8988T (cell line): ENCODE measurements around the gene CCDC40.
"Not testable (repeated sequence)": the region's sequence is repeated elsewhere in the genome, so short reads cannot be mapped to it uniquely, and the experiment has no call there.

Experiments
- DNase-seq: peaks from one replicate; pipeline ENCODE4 v3.0.0; 2011

Gene CCDC40, protein sequence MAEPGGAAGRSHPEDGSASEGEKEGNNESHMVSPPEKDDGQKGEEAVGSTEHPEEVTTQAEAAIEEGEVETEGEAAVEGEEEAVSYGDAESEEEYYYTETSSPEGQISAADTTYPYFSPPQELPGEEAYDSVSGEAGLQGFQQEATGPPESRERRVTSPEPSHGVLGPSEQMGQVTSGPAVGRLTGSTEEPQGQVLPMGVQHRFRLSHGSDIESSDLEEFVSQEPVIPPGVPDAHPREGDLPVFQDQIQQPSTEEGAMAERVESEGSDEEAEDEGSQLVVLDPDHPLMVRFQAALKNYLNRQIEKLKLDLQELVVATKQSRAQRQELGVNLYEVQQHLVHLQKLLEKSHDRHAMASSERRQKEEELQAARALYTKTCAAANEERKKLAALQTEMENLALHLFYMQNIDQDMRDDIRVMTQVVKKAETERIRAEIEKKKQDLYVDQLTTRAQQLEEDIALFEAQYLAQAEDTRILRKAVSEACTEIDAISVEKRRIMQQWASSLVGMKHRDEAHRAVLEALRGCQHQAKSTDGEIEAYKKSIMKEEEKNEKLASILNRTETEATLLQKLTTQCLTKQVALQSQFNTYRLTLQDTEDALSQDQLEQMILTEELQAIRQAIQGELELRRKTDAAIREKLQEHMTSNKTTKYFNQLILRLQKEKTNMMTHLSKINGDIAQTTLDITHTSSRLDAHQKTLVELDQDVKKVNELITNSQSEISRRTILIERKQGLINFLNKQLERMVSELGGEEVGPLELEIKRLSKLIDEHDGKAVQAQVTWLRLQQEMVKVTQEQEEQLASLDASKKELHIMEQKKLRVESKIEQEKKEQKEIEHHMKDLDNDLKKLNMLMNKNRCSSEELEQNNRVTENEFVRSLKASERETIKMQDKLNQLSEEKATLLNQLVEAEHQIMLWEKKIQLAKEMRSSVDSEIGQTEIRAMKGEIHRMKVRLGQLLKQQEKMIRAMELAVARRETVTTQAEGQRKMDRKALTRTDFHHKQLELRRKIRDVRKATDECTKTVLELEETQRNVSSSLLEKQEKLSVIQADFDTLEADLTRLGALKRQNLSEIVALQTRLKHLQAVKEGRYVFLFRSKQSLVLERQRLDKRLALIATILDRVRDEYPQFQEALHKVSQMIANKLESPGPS

DNA sequence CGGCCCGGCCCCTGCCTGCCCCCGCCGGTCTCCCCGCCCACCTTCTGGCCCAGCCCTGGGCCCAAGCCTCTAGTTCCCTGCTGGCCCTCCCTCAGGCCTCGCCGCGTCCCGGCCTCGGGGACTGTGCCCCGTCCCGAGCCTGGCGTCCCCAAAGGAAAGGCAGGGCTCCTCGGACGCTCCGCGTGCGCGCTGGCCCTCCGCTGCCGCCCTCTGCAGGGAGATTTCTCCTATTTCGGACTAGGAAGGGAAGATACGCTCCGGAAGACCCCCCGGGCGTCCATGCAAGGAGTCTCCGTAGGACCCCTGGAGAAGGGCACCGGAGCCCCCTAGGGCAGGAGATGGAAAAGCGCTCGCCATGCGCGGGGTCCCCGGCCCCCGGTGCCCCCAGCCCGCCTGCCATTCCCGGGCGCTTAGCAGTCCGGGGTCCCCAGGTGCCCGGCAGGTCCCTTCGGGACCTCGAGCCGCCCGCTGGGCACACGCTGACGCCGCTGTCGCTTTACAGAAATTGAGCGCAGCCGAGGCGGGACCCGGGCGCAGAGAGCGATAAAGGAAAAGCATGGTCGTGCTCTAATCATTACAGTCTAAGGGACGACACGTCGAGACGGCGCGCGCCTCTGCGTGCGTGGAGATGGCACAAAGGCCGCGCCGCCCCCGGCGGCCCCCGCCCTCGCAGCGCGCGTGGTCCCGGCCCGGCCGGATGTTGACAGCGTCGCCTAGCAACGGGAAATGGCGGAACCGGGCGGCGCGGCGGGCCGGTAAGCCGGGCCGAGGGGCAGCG is at the start of gene CCDC40:
Gene CCDC40 (plus strand): TSS at position 706 of the 778 bp plus-strand sequence. CDS start 21 bp downstream, at position 727.
- peak; percentile 81 for DNase-seq

DNA sequence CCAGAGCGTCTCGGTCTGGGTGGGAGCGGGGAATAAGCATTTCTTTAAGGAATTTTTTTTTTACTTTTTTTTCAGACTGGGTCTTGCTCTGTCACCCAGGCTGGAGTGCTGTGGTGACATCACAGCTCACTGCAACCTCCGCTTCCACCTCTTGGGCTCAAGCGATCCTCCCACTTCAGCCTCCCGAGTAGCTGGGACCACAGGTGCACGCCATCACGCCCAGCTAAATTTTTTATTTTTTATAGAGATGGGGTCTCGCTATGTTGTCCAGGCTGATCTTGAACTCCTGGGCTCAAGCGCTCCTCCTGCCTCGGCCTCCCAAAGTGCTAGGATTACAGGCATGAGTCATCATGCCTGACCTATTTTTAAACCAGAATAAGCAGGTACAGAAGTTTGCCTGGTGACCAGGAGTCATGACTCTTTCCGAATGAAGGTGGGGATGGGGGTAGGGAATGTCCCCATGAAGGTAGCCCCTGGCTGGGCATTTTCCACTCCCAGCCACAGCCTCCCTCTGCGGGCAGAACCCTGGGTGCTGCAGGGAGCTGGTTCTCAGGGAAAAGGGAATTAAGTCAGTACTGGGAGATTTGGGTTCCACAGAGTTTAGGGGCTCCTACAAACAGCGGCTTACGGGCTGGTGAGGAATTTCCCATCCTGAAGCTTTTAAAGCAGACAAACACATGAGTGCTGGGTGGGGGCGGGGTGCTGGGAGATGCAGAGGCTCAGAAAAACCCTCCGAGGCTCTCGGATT is 49.1 kb upstream of the CCDC40 start:
- DNase-seq: no peak

DNA sequence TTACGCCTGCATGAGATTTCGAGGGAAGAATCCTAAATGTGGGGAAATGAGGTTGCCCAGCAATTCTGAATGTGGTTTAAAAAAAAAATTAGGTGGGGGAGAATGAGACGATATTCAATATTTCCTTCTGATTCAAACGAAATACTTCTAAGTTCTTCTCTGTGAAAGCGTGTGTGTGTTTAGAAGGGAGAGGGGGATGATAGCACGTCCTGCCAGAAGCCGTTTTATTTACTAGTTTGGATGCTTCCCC is 48.6 kb upstream of the CCDC40 start:
- DNase-seq: no peak

DNA sequence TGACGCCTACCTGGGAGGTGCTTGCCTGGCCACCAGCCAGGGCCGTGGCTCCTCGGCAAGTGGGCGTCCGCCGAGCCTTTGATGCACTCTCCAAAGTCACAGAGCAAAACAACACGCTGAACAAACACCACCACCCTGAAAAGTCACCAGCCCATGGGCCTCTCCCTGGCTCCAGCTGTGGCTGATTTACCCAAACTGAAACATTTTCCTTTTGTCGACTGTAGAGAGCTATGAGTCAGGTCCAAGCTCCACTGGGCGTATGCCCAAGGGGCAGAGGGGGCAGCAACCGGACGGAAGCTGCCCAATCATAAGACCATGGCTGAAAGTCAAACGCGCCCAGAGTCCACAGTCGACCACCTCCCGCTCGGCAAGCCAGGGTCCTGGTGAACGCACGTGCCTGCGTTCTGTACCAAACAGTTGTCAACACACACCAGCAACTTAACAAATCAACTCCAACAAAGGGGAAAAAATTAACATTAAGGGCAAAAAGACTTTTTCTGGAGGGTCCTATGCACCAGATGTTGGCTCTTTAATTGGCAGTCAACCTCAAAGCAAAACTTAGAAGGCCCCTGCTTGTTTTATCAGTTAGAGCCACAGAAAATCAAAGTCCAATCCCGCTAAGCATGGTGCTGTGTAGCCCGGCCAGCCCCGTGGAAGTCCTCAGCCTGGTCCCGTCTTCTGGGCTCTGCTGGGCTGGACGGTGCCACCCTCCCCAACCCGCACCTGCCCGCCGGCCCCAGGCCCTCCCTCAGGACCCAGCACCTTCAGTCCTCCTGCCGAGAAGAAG is 48.1 kb upstream of the CCDC40 start:
- DNase-seq: no peak

DNA sequence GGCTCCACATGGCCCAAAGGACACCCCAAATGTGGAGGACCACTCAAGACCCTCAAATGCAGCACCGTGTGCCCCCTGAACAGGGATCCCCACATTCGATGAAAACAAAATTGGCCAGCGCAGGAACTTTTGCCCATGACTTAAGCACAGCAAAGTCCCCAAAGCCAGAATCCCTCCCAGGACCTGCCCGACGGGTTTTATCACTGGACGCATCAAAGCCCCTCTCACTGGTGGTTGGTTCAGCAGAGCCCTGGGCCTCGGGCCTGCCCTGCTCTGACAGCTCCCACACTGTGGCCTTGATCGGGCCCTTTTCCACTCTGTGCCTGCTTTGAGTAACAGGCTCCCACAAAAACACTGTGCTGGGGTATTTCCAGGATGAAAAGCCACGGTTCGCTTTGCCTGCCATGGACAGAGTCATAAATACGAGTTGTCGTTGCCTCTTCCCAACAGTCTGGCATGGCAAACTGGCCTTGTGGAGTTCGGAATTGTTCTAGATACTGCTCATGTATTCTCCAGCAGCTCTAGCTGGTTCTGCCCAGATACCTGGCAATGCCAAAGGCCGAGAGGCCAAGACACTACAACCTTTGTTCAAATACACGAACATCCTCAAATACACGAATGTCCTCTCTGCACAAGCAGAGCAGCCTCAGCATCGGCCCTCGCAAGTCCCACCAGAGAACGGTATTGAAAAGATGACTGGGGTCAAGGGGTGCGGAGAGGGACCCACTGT is 47.2 kb upstream of the CCDC40 start:
- no peak for DNase-seq

DNA sequence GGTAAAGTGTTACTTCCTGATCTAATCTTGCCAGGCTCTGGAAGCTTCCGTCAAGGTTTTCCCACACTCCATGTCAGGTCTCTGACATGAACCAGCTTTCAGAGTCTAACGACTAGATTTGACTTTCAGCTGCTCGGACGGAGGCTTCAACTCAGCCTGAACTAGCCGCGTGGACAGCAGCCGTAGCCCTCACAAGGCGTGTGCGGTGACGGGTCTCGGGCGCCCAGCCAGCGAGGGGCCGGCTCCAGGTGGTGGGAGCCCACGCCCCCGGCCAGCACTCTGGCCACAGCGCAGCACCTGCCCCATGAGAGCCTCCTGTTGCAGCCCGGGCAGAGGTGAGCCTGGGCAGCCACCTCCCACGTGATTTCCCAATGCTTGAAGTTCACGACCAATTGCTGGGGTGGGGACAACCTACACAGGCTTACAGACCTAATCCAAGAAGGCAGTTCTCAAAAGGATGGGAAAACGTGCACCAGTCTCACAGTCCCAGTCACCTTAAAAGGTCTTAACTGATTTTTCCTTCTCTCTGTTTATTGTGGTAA is 46.3 kb upstream of the CCDC40 start:
- no peak for DNase-seq

DNA sequence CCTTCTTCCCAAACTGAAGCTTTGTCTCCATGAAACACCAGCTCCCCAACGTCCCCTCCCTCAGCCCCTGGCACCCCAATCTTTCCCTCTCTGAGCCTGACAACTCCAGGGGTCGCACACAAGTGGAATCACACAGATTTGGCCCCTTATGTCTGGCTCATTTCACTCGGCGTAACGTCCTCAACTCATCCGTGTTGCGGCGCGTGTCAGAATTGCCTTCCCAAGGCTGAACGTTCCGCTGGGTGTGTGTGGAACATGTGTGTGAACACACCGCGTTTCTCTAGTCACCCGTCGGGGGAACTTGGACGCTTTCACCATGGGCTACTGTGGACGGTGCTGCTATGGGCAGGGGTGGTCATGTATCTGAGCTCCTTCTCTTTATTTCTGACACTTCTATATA is 45.7 kb upstream of the CCDC40 start:
- DNase-seq: no peak

DNA sequence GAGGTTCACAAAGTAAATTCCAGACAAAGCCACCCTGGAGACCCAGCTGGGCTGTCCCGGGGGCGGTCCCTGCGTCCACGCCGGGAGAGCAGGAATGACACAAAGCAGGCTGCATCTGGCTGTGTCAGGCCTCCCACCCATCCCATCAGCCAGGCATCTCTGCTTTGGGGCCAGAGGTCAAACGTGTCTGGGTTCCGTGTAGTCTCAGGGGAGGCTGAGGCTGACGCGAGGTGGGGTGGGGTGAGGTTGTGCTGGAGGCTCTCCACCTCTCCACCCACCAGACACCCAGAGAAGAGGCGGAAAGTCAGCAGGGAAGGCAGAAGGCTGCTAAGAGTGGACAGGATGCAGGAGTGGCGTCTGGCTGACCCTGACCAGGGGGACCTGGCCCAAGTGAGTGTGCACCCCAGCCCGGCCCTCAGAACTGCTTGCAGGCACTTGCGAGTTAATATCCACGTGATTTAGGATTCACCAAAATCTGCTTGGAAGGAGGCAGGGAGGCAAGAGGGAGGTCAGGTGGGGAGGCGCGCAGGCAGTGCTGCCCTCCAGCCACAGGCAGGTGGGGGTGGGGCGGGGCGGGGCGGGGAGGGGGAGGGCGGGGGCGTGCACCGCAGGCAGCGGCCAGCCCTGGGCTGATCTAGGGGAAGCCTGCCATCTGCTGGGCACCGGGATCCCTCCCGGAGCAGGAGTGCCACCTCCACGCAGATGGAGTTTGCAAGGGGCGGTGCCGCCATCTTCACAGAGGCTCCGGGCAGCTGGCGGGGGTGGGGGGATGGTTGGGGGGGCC is 45.1 kb upstream of the CCDC40 start:
- DNase-seq: peak; percentile 90

DNA sequence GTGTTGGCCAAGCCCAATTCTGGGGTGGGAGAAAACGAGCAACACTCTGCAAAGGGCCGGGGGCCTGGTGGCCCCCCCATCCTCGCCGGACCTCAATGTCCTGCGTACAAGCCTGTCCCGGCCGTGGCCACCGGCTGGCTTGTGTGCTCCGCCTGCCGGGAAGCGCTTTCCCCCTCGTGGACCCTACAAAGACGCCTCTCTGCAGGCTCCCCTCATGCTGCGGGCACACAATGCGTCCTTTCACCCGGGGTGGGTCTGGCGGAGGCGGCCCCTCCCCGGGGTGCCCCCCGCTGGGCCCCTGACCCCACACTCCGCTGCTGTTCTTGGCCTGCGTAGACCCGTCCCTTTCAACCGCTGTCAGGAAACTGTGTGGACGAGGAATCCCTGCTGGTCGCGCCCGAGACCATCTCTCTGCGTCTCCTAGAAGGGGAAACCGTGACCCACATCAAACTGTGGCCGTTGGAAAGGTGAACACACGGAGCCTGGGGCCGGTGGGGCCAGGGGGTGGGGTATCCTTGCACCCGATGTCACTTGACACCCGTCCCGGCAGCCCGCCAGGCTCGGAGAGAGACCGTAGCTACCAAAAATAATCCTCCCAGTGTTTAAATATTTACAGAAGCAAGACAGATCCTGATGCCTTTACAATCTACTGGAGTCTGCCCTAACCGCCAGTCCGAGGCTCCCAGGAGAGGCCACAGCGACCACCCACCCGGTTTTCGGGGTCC is 44.4 kb upstream of the CCDC40 start:
- DNase-seq: no peak

DNA sequence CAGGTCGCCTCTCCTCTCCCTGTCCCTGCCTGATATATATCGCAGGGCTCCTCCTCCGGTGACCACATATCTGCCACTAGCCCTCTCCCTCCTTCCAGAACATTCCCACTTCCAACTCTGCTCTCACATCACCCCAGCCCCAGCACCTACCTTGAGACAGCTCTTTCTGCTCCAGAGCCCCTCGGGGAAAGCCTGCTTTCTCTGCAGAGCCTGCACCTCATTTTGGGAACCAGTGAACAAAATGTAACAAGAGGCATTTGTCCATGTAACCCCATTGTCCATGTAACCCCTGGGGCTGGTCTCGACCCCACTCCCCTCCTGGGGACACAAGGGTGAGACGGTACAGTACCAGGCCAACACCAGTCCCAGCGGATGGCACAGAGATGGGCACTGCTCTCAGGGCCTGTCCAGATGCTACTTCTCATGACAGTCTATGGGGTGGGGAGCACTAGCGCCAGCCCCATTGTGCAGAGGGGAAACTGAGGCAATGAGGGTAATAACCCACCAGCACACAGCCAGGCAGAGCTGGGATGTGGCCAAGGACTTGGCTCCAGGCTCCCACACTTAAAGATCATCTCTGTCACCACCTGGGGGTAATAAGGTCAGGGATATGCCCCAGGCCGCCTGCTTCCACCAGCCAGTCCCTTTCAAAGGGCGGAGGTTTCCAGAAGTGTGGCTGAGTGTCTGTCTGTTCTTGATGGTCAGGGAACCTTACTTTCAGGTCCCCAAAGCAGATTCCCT is 43.6 kb upstream of the CCDC40 start:
- DNase-seq: no peak

DNA sequence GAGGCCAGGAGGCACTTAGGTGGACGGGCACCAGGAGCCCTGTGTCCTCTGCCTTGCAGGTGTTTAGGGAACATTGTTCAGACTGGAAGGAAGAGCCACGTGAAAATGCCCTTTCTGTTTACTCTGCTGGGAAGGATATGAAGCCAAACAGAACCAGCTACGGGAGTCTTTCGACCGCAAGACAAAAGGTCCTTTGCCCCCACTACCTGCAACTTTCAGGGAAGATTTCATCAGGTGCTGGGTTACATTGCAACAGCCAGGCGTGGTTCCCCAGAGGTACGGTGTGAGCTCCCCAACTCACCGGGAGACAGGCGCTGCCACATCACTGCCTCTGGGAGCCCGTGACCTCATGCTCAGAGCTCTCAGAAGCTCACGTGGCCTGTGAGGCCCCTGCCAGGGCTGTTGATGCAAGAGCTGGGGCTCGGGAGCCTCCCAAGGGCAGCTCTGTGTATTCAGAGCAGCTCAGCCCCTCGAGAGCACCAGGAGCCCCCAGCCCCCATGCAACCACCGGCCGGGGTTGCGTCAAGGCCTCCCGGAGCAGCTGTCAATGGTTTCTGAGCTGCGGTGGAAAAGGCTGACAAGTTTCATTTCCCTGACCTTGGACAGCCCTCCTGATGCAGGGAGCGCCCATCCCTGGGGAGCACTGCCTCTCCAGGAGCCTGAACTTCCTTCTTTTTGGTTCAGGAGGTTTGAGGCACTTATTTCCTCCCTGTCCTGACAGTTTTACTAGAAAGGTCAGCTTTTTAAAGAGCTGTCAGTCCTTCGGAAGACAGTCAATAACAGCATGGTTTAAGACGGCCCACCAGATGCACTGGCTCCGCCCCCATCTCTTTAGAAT is 42.8 kb upstream of the CCDC40 start:
- DNase-seq: no peak

DNA sequence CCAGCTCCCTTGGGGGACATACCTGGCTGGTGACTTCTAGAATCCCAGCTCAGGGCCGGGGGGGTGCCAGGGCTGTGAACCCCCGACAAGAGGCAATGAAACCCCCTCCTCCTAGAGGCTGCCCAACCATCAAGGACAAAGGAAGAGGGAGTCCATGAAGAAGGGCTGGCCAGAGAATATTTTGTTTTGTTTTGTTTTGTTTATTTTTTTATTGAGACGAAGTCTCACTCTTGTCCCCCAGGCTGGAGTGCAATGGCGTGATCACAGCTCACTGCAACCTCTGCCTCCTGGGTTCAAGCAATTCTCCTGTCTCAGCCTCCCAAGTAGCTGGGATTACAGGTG is 42.2 kb upstream of the CCDC40 start:
- DNase-seq: not testable (repeated sequence)

DNA sequence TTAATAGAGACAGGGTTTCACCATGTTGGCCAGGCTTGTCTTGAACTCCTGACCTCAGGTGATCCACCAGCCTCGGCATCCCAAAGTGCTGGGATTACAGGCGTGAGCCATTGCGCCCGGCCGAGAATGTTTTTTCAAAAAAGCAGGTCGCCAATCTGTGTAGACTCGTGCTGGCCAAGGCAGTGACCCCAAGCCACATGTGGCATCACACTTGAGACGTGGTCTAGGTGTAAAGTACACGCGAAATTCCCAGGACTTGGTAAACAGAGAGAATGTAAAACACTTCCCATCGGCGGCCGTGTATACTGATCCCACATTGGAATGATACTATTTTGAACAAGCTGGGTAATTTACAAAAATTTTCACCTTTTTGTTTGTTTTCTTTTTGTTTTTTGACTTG is 41.8 kb upstream of the CCDC40 start:
- no peak for DNase-seq

DNA sequence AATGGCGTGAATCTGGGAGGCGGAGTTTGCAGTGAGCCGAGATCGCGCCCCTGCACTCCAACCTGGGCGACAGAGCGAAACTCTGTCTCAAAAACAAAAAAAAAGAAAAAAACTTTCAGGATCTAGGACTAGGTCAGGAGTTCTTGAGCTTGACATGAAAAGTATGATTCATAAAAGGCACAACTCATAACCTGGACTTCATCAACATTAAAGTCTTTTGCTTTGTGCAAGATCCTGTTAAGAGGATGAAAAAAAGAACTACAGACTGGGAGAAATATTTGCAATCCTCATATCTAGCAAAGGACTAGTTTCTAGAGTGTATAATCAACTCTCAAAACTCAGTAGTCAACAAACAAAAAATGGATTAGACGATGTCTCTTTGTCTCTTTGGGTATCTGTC is 40.7 kb upstream of the CCDC40 start:
- DNase-seq: no peak

DNA sequence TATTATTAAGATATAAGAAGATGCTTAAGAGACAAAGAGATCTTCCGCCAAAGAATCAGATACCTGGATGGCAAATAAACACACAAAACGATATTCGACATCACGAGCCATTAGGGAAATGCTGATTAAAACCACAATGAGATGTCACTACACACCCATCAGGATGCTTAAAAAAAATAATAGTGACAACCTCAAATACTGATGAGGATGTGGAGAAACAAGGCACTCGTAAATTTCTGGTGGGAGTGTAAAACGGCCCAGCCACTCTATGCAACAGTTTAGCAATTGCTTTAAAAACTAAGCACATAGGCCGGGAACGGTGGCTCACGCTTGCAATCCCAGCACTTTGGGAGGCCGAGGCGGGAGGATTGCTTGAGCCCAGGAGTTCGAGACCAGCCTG is 40.2 kb upstream of the CCDC40 start:
- no peak for DNase-seq

DNA sequence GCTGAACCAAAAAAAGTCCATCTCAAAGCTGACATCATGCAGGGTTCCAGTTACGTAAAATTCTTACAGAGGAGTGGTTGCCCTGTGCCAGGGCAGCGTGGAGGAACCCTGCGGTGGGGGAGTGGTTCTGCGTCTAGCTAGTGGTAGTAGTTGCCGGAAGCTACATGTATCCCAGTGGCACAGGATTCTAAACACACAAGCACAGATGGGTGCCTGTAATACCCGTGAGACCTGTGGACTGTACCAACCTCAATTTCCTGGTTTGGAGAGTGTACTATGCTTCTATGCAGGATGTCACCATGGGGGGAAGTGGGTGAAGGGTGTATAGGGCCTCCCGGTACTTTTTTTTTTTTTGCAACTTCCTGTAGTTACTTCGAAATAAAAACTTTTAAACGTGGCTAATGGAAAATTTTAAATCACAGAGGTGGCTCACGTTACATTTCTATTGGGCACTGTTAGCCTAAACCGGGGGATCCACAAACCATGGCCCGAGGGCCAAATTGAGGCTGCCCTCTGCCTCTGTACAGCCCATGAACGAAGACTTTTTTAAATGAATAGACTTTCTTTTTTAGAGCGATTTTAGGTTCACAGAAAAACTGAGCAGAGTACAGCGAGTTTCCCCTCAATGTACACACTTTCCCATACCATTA is 39.3 kb upstream of the CCDC40 start:
- DNase-seq: no peak

DNA sequence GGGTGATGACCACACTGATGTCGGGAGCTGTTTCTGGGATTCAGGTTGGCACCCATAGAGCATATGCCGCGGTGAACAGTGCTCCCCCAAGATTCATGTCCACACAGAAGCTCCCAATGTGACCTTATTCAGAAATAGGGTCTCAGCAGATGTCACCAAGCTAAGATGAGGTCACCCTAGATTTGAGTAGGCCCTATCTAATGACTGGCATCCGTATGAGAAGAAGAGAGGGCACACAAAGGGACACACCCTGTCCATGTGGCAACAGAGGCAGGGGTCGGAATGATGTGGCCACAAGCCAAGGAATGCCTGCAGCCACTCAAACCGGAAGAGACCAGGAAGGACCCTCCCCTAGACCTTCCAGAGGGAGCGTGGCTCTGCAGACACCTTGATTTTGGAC is 36.3 kb upstream of the CCDC40 start:
- no peak for DNase-seq
